Sigmoid colon (tissue), 4 donors: ENCODE measurements around the gene SRSF8.
"Not testable (repeated sequence)": the region's sequence is repeated elsewhere in the genome, so short reads cannot be mapped to it uniquely, and the experiment has no call there.

Source experiments
- EP300 ChIP-seq, 4 donors: sonication (generic); formaldehyde crosslinking; IDR thresholded peaks; one replicate each; pipeline ENCODE4 v1.6.1; 2017; ENCODE audit warnings: antibody characterized with exemption in 4 of 4
- POLR2A ChIP-seq, 2 donors: fragments of 450-650 bp; IDR thresholded peaks; one replicate each; pipeline ENCODE4 v1.6.1; 2016; ENCODE audit warnings: antibody characterized with exemption in 2 of 2, mild to moderate bottlenecking in 2 of 2, moderate library complexity in 2 of 2
- TF ChIP-seq, protein P1 (sequence below), 4 experiments: fragments of 450-650 bp in 3 of 4; fragments of 200-600 bp in 1 of 4; IDR thresholded peaks; one replicate each; pipeline ENCODE4 v1.5.1; 2016 to 2019; ENCODE audit warnings: antibody characterized with exemption in 4 of 4, mild to moderate bottlenecking in 3 of 4, moderate library complexity in 2 of 4

GRCh38 chr11:95025594-95025993, 41.1 kb upstream of the SRSF8 start:
- not testable (repeated sequence) for TF ChIP-seq POLR2A, EP300 (IDR thresholded peaks at IDR 0.05)
- TF ChIP-seq, protein P1, sequence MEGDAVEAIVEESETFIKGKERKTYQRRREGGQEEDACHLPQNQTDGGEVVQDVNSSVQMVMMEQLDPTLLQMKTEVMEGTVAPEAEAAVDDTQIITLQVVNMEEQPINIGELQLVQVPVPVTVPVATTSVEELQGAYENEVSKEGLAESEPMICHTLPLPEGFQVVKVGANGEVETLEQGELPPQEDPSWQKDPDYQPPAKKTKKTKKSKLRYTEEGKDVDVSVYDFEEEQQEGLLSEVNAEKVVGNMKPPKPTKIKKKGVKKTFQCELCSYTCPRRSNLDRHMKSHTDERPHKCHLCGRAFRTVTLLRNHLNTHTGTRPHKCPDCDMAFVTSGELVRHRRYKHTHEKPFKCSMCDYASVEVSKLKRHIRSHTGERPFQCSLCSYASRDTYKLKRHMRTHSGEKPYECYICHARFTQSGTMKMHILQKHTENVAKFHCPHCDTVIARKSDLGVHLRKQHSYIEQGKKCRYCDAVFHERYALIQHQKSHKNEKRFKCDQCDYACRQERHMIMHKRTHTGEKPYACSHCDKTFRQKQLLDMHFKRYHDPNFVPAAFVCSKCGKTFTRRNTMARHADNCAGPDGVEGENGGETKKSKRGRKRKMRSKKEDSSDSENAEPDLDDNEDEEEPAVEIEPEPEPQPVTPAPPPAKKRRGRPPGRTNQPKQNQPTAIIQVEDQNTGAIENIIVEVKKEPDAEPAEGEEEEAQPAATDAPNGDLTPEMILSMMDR (IDR thresholded peaks at IDR 0.05), result not testable (repeated sequence)
